HCT116 (cell line): ENCODE results near the gene DBNL. TPM values are rescaled to one million over a fixed set of nuclear protein-coding genes. Genes with fewer than 3 reads are reported as not detected.

Source experiments
- ATAC-seq: fragments of 200-7000 bp; cut with Tn5 transposase; 2 replicates; pipeline ENCODE4 v1.9.1; 2020; ENCODE audit warnings: mild to moderate bottlenecking, moderate library complexity
- BruUV-seq: library from RNA; stranded (reverse); fragments of 400-500 nt; replicated peaks from 2 replicates; lab custom pipeline; 2021; lab: Mats Ljungman, UMichigan
- CTCF ChIA-PET: fragments of 300-600 bp; sonication (Branson Sonifier 250); formaldehyde crosslinking; loops from one replicate; lab custom pipeline; 2021; ENCODE audit warnings: antibody characterized with exemption; lab: Charles Lee
- POLR2A ChIA-PET: fragments of 300-600, 350-600 bp; sonication (Branson Sonifier 250); formaldehyde crosslinking; loops from one replicate; lab custom pipeline; 2021; ENCODE audit warnings: antibody characterized with exemption; lab: Charles Lee
- RAD21 ChIA-PET, 2 experiments: fragments of 300-600 bp; sonication (Branson Sonifier 250); formaldehyde crosslinking; loops; one replicate each; lab custom pipeline; 2023; ENCODE audit warnings: low total read pairs in 2 of 2; ENCODE audit not compliant: uncharacterized antibody in 2 of 2, unreplicated experiment in 2 of 2, low non-redundant PET in 1 of 2; lab: Charles Lee
- DNase-seq: peaks from one replicate; pipeline ENCODE4 v3.0.0-alpha.2; 2010; ENCODE audit warnings: low read depth, low spot score
- H2AFZ ChIP-seq: fragments of 200-600 bp; shearing (Covaris generic), sonication (generic); 2 replicates; pipeline ENCODE4 v1.6.1; 2017; ENCODE audit warnings: low read depth, mixed run types, mixed read lengths, antibody characterized with exemption, low read length; ENCODE audit not compliant: poor library complexity, severe bottlenecking
- H3K27ac ChIP-seq: 2 replicates; pipeline ENCODE4 v1.5.1; 2012; ENCODE audit warnings: low read depth, low read length
- H3K27me3 ChIP-seq: fragments of 200-600 bp; sonication (generic); 2 replicates; pipeline ENCODE4 v1.6.1; 2016; ENCODE audit warnings: mixed run types, low read length, mixed read lengths; ENCODE audit not compliant: insufficient read depth
- H3K36me3 ChIP-seq, 2 experiments: fragments of 200-500 bp in 1 of 2; fragments of 200-600 bp in 1 of 2; sonication (Bioruptor generic) in 1 of 2; sonication (generic) in 1 of 2; 2 replicates each; pipeline versions ENCODE4 v1.5.1 to v1.6.1; 2014 to 2016; ENCODE audit warnings: low read length in 2 of 2, inconsistent platforms in 1 of 2, mixed read lengths in 1 of 2, mixed run types in 1 of 2; ENCODE audit not compliant: insufficient read depth in 2 of 2, control insufficient read depth in 1 of 2
- H3K4me1 ChIP-seq, 2 experiments: fragments of 200-600 bp in 1 of 2; sonication (generic) in 1 of 2; 2 replicates each; pipeline versions ENCODE4 v1.5.1 to v1.6.1; 2012 to 2017; ENCODE audit warnings: low read length in 2 of 2, inconsistent platforms in 1 of 2, mild to moderate bottlenecking in 1 of 2, mixed read lengths in 1 of 2, mixed run types in 1 of 2, moderate library complexity in 1 of 2; ENCODE audit not compliant: insufficient read depth in 2 of 2, control insufficient read depth in 1 of 2
- H3K4me2 ChIP-seq: fragments of 200-600 bp; sonication (generic); 2 replicates; pipeline ENCODE4 v1.6.1; 2017; ENCODE audit warnings: mixed run types, low read length, mixed read lengths
- H3K4me3 ChIP-seq, 2 experiments: fragments of 200-600 bp in 1 of 2; sonication (generic) in 1 of 2; replicated peaks in 1 of 2; 2 replicates each; pipeline ENCODE4 v1.5.1; 2011 to 2016; ENCODE audit warnings: low read length in 2 of 2, control low read depth in 1 of 2, low read depth in 1 of 2, mild to moderate bottlenecking in 1 of 2, mixed read lengths in 1 of 2, mixed run types in 1 of 2
- H3K79me2 ChIP-seq: fragments of 200-600 bp; sonication (generic); 2 replicates; pipeline ENCODE4 v1.6.1; 2017; ENCODE audit warnings: mild to moderate bottlenecking, mixed run types, low read length, moderate library complexity, mixed read lengths; ENCODE audit not compliant: insufficient read depth
- H3K9ac ChIP-seq: fragments of 200-600 bp; sonication (generic); 2 replicates; pipeline ENCODE4 v1.6.1; 2016; ENCODE audit warnings: low read length, mixed read lengths
- H3K9me2 ChIP-seq: fragments of 200-600 bp; sonication (generic), shearing (Covaris generic); 2 replicates; pipeline ENCODE4 v1.6.1; 2017; ENCODE audit warnings: mixed run types, mild to moderate bottlenecking, moderate library complexity; ENCODE audit not compliant: insufficient read depth
- H3K9me3 ChIP-seq, 2 experiments: fragments of 200-500 bp in 1 of 2; fragments of 200-600 bp in 1 of 2; sonication (Bioruptor generic) in 1 of 2; sonication (generic) in 1 of 2; 2 replicates each; pipeline ENCODE4 v1.6.1; 2014 to 2017; ENCODE audit warnings: low read length in 2 of 2, mixed read lengths in 2 of 2, inconsistent platforms in 1 of 2, low read depth in 1 of 2, mild to moderate bottlenecking in 1 of 2, mixed run types in 1 of 2, moderate library complexity in 1 of 2; ENCODE audit not compliant: control insufficient read depth in 1 of 2, insufficient read depth in 1 of 2
- H4K20me1 ChIP-seq: fragments of 200-600 bp; sonication (generic), shearing (Covaris generic); 2 replicates; pipeline ENCODE4 v1.6.1; 2017; ENCODE audit warnings: mixed run types, mild to moderate bottlenecking, moderate library complexity; ENCODE audit not compliant: insufficient read depth
- ATF3 ChIP-seq: IDR thresholded peaks from 2 replicates; pipeline ENCODE4 v1.6.1; 2012
- CBX3 ChIP-seq: IDR thresholded peaks from 2 replicates; pipeline ENCODE4 v1.6.1; 2012; ENCODE audit warnings: low read depth
- CTCF ChIP-seq, 3 experiments: fragments of 200-600 bp in 1 of 3; sonication (generic) in 1 of 3; IDR thresholded peaks in 2 of 3; conservative IDR thresholded peaks in 1 of 3; 2 replicates each; pipeline ENCODE4 v1.5.1; 2012 to 2017; ENCODE audit warnings: low read depth in 2 of 3, low read length in 2 of 3, antibody characterized with exemption in 1 of 3, borderline replicate concordance in 1 of 3, control low read depth in 1 of 3, mild to moderate bottlenecking in 1 of 3, mixed read lengths in 1 of 3, mixed run types in 1 of 3, moderate library complexity in 1 of 3; ENCODE audit not compliant: insufficient read depth in 1 of 3
- EGR1 ChIP-seq: IDR thresholded peaks from 2 replicates; pipeline ENCODE4 v1.6.1; 2012; ENCODE audit warnings: low read depth
- ELF1 ChIP-seq: IDR thresholded peaks from 2 replicates; pipeline ENCODE4 v1.6.1; 2012; ENCODE audit warnings: low read depth, borderline replicate concordance
- EZH2 ChIP-seq: fragments of 200-600 bp; sonication (generic); IDR thresholded peaks from 2 replicates; pipeline ENCODE4 v1.6.1; 2017; ENCODE audit warnings: antibody characterized with exemption, mixed run types
- JUND ChIP-seq: IDR thresholded peaks from 2 replicates; pipeline ENCODE4 v1.6.1; 2012
- POLR2A ChIP-seq: IDR thresholded peaks from 2 replicates; pipeline ENCODE4 v1.7.0; 2011; ENCODE audit warnings: borderline replicate concordance; ENCODE audit not compliant: insufficient read depth, insufficient read length; ENCODE audit errors: extremely low read depth
- RAD21 ChIP-seq: IDR thresholded peaks from 2 replicates; pipeline ENCODE4 v1.6.1; 2012; ENCODE audit warnings: low read depth, mild to moderate bottlenecking
- SIN3A ChIP-seq: IDR thresholded peaks from 2 replicates; pipeline ENCODE4 v1.6.1; 2012; ENCODE audit warnings: low read depth
- SP1 ChIP-seq: IDR thresholded peaks from 2 replicates; pipeline ENCODE4 v1.6.1; 2012; ENCODE audit warnings: low read depth
- TCF7L2 ChIP-seq: IDR thresholded peaks from 2 replicates; pipeline ENCODE4 v1.7.0; 2011; ENCODE audit warnings: borderline replicate concordance, inconsistent platforms; ENCODE audit not compliant: insufficient read depth, insufficient read length; ENCODE audit errors: extremely low read depth
- ZFX ChIP-seq: fragments of 450-650 bp; IDR thresholded peaks from 2 replicates; pipeline ENCODE4 v1.6.1; 2017
- intact Hi-C: fragments of 100-400 bp; cut with micrococcal nuclease; formaldehyde crosslinking; loops from 2 replicates; pipeline ENCODE4 v1.10.0; 2022
- total RNA-seq: library from RNA; stranded (reverse); gene quantifications from one replicate; pipeline ENCODE4 v1.2.1, GENCODE V29; 2021; ENCODE audit not compliant: unreplicated experiment
- TF ChIP-seq, protein P1 (sequence below): IDR thresholded peaks from 2 replicates; pipeline ENCODE4 v1.6.1; 2012

Gene DBNL
- total RNA-seq, 1 experiment from 2014 or later, result 39.4 TPM

- peaks cover 0 to 6% of the 10 kb centered on the region in 2 experiments; a peak in 2 of 4 replicates for H3K4me1 ChIP-seq
- ChIA-PET RAD21 (interaction anchor here in 1 of 2 experiments (0.6 kb wide), 1 partner anchor 14 kb away, joined by 3 read pairs; no protein-coding TSS in a partner anchor), POLR2A (no interaction called here), CTCF (no interaction called here)
- no peak overlapping the region for H3K4me2 ChIP-seq
- H3K36me3 ChIP-seq, result no peaks in the 10 kb centered on the region
- ATAC-seq (no peak), DNase-seq (no peak)
- no peaks in the 10 kb centered on the region for H3K9me3 ChIP-seq
- H3K27ac ChIP-seq, result no peak overlapping the region
- no peak overlapping the region for H3K4me3 ChIP-seq
- no peaks in the 10 kb centered on the region for H3K27me3 ChIP-seq
- H3K79me2 ChIP-seq, result no peaks in the 10 kb centered on the region
- no peak overlapping the region for H2AFZ ChIP-seq
- BruUV-seq, result no TSS peak
- H3K9ac ChIP-seq, result no peak overlapping the region
- no peaks in the 10 kb centered on the region for H3K9me2 ChIP-seq
- intact Hi-C loops, result no loop called here
- H4K20me1 ChIP-seq, result no peaks in the 10 kb centered on the region
- no peak for TF ChIP-seq RAD21
- no peak for TF ChIP-seq JUND
- no peak for TF ChIP-seq EGR1
- TF ChIP-seq ELF1, result no peak
- TF ChIP-seq TCF7L2, result no peak
- no peak for TF ChIP-seq ZFX
- TF ChIP-seq POLR2A, result no peak
- no peak for TF ChIP-seq ATF3
- TF ChIP-seq EZH2, result no peak
- no peak for TF ChIP-seq SIN3A
- TF ChIP-seq, protein P1, sequence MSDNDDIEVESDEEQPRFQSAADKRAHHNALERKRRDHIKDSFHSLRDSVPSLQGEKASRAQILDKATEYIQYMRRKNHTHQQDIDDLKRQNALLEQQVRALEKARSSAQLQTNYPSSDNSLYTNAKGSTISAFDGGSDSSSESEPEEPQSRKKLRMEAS, result no peak
- TF ChIP-seq SP1, result no peak
- TF ChIP-seq CTCF (IDR thresholded peaks at IDR 0.05 in 2 of 3, conservative IDR thresholded peaks at IDR 0.05 in 1 of 3; ENCODE audit: borderline replicate concordance in 1 of 3, insufficient read depth in 1 of 3, low read depth in 2 of 3, low read length in 2 of 3), result no peak
- no peak for TF ChIP-seq CBX3
Measured at GRCh38 chr7:44102846-44103565, 58.5 kb downstream of the DBNL start.
